WTC11 (cell line): Measurements from ENCODE around the gene CPVL. TPM values are rescaled to one million over a fixed set of nuclear protein-coding genes. Genes with fewer than 3 reads are reported as not detected.

Experiments used
- EMX1 ChIP-seq: fragments of 250-450 bp; sonication (Bioruptor Pico); IDR thresholded peaks from 2 replicates; pipeline ENCODE4 v1.8.0; 2021; ENCODE audit warnings: mild to moderate bottlenecking
- FOXK1 ChIP-seq: sonication (generic); formaldehyde crosslinking; IDR thresholded peaks from 2 replicates; pipeline ENCODE4 v1.8.0; 2022; ENCODE audit warnings: mild to moderate bottlenecking, moderate library complexity, missing genetic modification reagents
- GABPB1 ChIP-seq: sonication (generic); formaldehyde crosslinking; IDR thresholded peaks from 2 replicates; pipeline ENCODE4 v1.8.1; 2023; ENCODE audit warnings: mild to moderate bottlenecking, missing genetic modification reagents
- GRHL2 ChIP-seq: fragments of 250-450 bp; sonication (Bioruptor Pico); IDR thresholded peaks from 2 replicates; pipeline ENCODE4 v1.8.0; 2022; ENCODE audit warnings: mild to moderate bottlenecking, moderate library complexity; ENCODE audit not compliant: insufficient replicate concordance, severe bottlenecking
- KAT7 ChIP-seq: sonication (generic); formaldehyde crosslinking; IDR thresholded peaks from 2 replicates; pipeline ENCODE4 v1.8.1; 2023; ENCODE audit warnings: missing genetic modification reagents, mild to moderate bottlenecking, borderline replicate concordance
- MXD4 ChIP-seq: fragments of 250-450 bp; sonication (Bioruptor Pico); IDR thresholded peaks from 2 replicates; pipeline ENCODE4 v1.8.0; 2021; ENCODE audit warnings: mild to moderate bottlenecking, moderate library complexity, borderline replicate concordance
- NFYB ChIP-seq: sonication (generic); formaldehyde crosslinking; conservative IDR thresholded peaks from 2 replicates; pipeline ENCODE4 v1.8.0; 2022; ENCODE audit warnings: low read depth, missing genetic modification reagents
- NR2C2 ChIP-seq: sonication (generic); formaldehyde crosslinking; IDR thresholded peaks from 2 replicates; pipeline ENCODE4 v1.8.0; 2022; ENCODE audit warnings: mild to moderate bottlenecking, missing genetic modification reagents
- PRRX2 ChIP-seq: fragments of 250-450 bp; sonication (Bioruptor Pico); IDR thresholded peaks from 2 replicates; pipeline ENCODE4 v1.8.0; 2021; ENCODE audit warnings: mild to moderate bottlenecking
- SMAD3 ChIP-seq: sonication (generic); formaldehyde crosslinking; IDR thresholded peaks from 2 replicates; pipeline ENCODE4 v1.8.0; 2022; ENCODE audit warnings: missing genetic modification reagents, mild to moderate bottlenecking, borderline replicate concordance
- ZNF121 ChIP-seq: sonication (generic); formaldehyde crosslinking; IDR thresholded peaks from 2 replicates; pipeline ENCODE4 v1.8.0; 2023; ENCODE audit warnings: missing genetic modification reagents
- ZNF219 ChIP-seq: sonication (generic); formaldehyde crosslinking; IDR thresholded peaks from 2 replicates; pipeline ENCODE4 v1.8.0; 2023; ENCODE audit warnings: missing genetic modification reagents, mild to moderate bottlenecking, borderline replicate concordance
- ZNF263 ChIP-seq: sonication (generic); formaldehyde crosslinking; IDR thresholded peaks from 2 replicates; pipeline ENCODE4 v1.8.1; 2022; ENCODE audit warnings: low read depth, mild to moderate bottlenecking, moderate library complexity, missing genetic modification reagents
- ZNF396 ChIP-seq: fragments of 250-450 bp; sonication (Bioruptor Pico); IDR thresholded peaks from 2 replicates; pipeline ENCODE4 v1.8.0; 2021; ENCODE audit warnings: mild to moderate bottlenecking, moderate library complexity, borderline replicate concordance
- ZNF671 ChIP-seq: fragments of 250-450 bp; sonication (Bioruptor Pico); IDR thresholded peaks from 2 replicates; pipeline ENCODE4 v1.8.0; 2021; ENCODE audit warnings: mild to moderate bottlenecking
- total RNA-seq: library from RNA; stranded (reverse); gene quantifications from 3 replicates; pipeline ENCODE4 v1.2.3, GENCODE V29; 2021
- TF ChIP-seq, protein P1 (sequence below): sonication (generic); formaldehyde crosslinking; IDR thresholded peaks from 2 replicates; pipeline ENCODE4 v1.8.1; 2023; ENCODE audit warnings: mild to moderate bottlenecking, missing genetic modification reagents, moderate library complexity
- TF ChIP-seq, protein P2 (sequence below): fragments of 250-450 bp; sonication (Bioruptor Pico); IDR thresholded peaks from 2 replicates; pipeline ENCODE4 v1.9.0; 2021; ENCODE audit warnings: moderate library complexity, mild to moderate bottlenecking, inconsistent platforms, borderline replicate concordance
- TF ChIP-seq, protein P3 (sequence below): fragments of 250-450 bp; sonication (Bioruptor Pico); IDR thresholded peaks from 2 replicates; pipeline ENCODE4 v2.1.2; 2022; ENCODE audit warnings: mild to moderate bottlenecking, moderate library complexity
- TF ChIP-seq, protein P4 (sequence below): sonication (generic); formaldehyde crosslinking; IDR thresholded peaks from 2 replicates; pipeline ENCODE4 v1.8.1; 2023; ENCODE audit warnings: mild to moderate bottlenecking, missing genetic modification reagents, borderline replicate concordance
- TF ChIP-seq, protein P5 (sequence below): sonication (generic); formaldehyde crosslinking; IDR thresholded peaks from 2 replicates; pipeline ENCODE4 v1.8.1; 2023; ENCODE audit warnings: mild to moderate bottlenecking, missing genetic modification reagents, moderate library complexity
- TF ChIP-seq, protein P6 (sequence below): sonication (generic); formaldehyde crosslinking; IDR thresholded peaks from 2 replicates; pipeline ENCODE4 v1.8.1; 2023; ENCODE audit warnings: mild to moderate bottlenecking, moderate library complexity, missing genetic modification reagents
- TF ChIP-seq, protein P7 (sequence below): sonication (generic); formaldehyde crosslinking; IDR thresholded peaks from 2 replicates; pipeline ENCODE4 v1.8.1; 2022; ENCODE audit warnings: low read depth, mild to moderate bottlenecking, moderate library complexity, missing genetic modification reagents, borderline replicate concordance
- TF ChIP-seq, protein P8 (sequence below): sonication (generic); formaldehyde crosslinking; IDR thresholded peaks from 2 replicates; pipeline ENCODE4 v1.8.1; 2023; ENCODE audit warnings: mild to moderate bottlenecking, missing genetic modification reagents
- TF ChIP-seq, protein P9 (sequence below): sonication (generic); formaldehyde crosslinking; IDR thresholded peaks from 2 replicates; pipeline ENCODE4 v1.8.0; 2022; ENCODE audit warnings: mild to moderate bottlenecking, missing genetic modification reagents

The CPVL gene
- total RNA-seq, 1 experiment from 2014 or later: 34.2 TPM

DNA sequence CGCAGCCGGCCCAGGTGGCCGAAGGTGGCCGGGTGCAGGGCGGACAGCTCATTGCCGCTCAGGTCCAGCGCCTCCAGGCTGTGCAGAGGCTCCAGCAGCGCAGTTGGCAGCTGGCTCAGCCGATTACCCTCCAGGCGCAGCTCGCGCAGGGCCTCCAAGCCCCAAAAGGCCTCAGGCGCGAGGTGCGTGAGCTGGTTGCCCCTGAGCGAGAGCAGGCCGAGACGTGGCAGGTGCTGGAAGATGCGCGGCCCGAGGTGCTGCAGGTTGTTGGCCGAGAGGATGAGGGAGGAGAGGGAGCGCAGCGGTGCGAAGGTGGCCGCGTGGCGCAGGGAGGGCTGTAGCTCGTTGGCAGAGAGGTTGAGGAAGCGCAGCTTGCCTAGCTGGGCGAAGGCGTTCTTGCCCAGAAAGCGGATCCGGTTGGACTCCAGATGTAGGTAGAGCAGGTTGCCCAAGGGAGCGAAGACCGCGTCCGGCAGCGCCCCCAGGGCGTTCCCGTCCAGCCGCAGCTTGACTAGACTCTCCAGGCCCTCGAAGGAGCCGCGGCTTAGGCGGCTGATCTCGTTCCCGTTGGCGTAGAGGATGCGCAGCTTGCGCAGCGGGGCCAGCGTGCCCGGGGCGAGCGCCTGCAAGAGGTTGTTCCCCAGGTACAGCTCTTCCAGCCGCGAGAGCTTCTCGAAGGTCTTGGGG lies 189.1 kb downstream of the CPVL start (continued):
- TF ChIP-seq KAT7: no peak
- TF ChIP-seq NR2C2 (CRISPR knock-in tag): no peak
- TF ChIP-seq EMX1 (CRISPR knock-in tag): no peak
- no peak for TF ChIP-seq ZNF671 (CRISPR knock-in tag)
- TF ChIP-seq, protein P1, sequence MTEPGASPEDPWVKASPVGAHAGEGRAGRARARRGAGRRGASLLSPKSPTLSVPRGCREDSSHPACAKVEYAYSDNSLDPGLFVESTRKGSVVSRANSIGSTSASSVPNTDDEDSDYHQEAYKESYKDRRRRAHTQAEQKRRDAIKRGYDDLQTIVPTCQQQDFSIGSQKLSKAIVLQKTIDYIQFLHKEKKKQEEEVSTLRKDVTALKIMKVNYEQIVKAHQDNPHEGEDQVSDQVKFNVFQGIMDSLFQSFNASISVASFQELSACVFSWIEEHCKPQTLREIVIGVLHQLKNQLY (CRISPR knock-in tag): no peak
- TF ChIP-seq SMAD3 (CRISPR knock-in tag): peak; percentile 87; the same call in 1 of the 2 replicates
- TF ChIP-seq, protein P2, sequence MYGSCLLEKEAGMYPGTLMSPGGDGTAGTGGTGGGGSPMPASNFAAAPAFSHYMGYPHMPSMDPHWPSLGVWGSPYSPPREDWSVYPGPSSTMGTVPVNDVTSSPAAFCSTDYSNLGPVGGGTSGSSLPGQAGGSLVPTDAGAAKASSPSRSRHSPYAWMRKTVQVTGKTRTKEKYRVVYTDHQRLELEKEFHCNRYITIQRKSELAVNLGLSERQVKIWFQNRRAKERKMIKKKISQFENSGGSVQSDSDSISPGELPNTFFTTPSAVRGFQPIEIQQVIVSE (CRISPR knock-in tag): no peak
- peak; percentile 45; the same call in 1 of the 2 replicates for TF ChIP-seq FOXK1 (CRISPR knock-in tag)
- TF ChIP-seq, protein P3, sequence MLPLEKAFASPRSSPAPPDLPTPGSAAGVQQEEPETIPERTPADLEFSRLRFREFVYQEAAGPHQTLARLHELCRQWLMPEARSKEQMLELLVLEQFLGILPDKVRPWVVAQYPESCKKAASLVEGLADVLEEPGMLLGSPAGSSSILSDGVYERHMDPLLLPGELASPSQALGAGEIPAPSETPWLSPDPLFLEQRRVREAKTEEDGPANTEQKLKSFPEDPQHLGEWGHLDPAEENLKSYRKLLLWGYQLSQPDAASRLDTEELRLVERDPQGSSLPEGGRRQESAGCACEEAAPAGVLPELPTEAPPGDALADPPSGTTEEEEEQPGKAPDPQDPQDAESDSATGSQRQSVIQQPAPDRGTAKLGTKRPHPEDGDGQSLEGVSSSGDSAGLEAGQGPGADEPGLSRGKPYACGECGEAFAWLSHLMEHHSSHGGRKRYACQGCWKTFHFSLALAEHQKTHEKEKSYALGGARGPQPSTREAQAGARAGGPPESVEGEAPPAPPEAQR: no peak
- TF ChIP-seq, protein P4, sequence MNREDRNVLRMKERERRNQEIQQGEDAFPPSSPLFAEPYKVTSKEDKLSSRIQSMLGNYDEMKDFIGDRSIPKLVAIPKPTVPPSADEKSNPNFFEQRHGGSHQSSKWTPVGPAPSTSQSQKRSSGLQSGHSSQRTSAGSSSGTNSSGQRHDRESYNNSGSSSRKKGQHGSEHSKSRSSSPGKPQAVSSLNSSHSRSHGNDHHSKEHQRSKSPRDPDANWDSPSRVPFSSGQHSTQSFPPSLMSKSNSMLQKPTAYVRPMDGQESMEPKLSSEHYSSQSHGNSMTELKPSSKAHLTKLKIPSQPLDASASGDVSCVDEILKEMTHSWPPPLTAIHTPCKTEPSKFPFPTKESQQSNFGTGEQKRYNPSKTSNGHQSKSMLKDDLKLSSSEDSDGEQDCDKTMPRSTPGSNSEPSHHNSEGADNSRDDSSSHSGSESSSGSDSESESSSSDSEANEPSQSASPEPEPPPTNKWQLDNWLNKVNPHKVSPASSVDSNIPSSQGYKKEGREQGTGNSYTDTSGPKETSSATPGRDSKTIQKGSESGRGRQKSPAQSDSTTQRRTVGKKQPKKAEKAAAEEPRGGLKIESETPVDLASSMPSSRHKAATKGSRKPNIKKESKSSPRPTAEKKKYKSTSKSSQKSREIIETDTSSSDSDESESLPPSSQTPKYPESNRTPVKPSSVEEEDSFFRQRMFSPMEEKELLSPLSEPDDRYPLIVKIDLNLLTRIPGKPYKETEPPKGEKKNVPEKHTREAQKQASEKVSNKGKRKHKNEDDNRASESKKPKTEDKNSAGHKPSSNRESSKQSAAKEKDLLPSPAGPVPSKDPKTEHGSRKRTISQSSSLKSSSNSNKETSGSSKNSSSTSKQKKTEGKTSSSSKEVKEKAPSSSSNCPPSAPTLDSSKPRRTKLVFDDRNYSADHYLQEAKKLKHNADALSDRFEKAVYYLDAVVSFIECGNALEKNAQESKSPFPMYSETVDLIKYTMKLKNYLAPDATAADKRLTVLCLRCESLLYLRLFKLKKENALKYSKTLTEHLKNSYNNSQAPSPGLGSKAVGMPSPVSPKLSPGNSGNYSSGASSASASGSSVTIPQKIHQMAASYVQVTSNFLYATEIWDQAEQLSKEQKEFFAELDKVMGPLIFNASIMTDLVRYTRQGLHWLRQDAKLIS (CRISPR knock-in tag): no peak
- TF ChIP-seq ZNF121 (CRISPR knock-in tag): no peak
- TF ChIP-seq, protein P5, sequence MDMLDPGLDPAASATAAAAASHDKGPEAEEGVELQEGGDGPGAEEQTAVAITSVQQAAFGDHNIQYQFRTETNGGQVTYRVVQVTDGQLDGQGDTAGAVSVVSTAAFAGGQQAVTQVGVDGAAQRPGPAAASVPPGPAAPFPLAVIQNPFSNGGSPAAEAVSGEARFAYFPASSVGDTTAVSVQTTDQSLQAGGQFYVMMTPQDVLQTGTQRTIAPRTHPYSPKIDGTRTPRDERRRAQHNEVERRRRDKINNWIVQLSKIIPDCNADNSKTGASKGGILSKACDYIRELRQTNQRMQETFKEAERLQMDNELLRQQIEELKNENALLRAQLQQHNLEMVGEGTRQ (CRISPR knock-in tag): no peak; the same call in 1 of the 2 replicates
- no peak for TF ChIP-seq NFYB
- no peak for TF ChIP-seq PRRX2 (CRISPR knock-in tag)
- TF ChIP-seq, protein P6, sequence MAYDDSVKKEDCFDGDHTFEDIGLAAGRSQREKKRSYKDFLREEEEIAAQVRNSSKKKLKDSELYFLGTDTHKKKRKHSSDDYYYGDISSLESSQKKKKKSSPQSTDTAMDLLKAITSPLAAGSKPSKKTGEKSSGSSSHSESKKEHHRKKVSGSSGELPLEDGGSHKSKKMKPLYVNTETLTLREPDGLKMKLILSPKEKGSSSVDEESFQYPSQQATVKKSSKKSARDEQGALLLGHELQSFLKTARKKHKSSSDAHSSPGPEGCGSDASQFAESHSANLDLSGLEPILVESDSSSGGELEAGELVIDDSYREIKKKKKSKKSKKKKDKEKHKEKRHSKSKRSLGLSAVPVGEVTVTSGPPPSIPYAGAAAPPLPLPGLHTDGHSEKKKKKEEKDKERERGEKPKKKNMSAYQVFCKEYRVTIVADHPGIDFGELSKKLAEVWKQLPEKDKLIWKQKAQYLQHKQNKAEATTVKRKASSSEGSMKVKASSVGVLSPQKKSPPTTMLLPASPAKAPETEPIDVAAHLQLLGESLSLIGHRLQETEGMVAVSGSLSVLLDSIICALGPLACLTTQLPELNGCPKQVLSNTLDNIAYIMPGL (CRISPR knock-in tag): no peak
- no peak for TF ChIP-seq MXD4 (CRISPR knock-in tag)
- TF ChIP-seq GRHL2 (CRISPR knock-in tag): no peak
- TF ChIP-seq GABPB1 (CRISPR knock-in tag): no peak
- TF ChIP-seq, protein P7, sequence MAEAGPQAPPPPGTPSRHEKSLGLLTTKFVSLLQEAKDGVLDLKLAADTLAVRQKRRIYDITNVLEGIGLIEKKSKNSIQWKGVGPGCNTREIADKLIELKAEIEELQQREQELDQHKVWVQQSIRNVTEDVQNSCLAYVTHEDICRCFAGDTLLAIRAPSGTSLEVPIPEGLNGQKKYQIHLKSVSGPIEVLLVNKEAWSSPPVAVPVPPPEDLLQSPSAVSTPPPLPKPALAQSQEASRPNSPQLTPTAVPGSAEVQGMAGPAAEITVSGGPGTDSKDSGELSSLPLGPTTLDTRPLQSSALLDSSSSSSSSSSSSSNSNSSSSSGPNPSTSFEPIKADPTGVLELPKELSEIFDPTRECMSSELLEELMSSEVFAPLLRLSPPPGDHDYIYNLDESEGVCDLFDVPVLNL (CRISPR knock-in tag): peak; percentile 51; the same call in 1 of the 2 replicates
- no peak; the same call in 1 of the 2 replicates for TF ChIP-seq ZNF263 (CRISPR knock-in tag)
- TF ChIP-seq, protein P8, sequence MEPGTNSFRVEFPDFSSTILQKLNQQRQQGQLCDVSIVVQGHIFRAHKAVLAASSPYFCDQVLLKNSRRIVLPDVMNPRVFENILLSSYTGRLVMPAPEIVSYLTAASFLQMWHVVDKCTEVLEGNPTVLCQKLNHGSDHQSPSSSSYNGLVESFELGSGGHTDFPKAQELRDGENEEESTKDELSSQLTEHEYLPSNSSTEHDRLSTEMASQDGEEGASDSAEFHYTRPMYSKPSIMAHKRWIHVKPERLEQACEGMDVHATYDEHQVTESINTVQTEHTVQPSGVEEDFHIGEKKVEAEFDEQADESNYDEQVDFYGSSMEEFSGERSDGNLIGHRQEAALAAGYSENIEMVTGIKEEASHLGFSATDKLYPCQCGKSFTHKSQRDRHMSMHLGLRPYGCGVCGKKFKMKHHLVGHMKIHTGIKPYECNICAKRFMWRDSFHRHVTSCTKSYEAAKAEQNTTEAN (CRISPR knock-in tag): no peak
- TF ChIP-seq, protein P9, sequence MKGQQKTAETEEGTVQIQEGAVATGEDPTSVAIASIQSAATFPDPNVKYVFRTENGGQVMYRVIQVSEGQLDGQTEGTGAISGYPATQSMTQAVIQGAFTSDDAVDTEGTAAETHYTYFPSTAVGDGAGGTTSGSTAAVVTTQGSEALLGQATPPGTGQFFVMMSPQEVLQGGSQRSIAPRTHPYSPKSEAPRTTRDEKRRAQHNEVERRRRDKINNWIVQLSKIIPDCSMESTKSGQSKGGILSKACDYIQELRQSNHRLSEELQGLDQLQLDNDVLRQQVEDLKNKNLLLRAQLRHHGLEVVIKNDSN: no peak
- no peak for TF ChIP-seq ZNF396
- no peak for TF ChIP-seq ZNF219 (CRISPR knock-in tag)
